ENCODE results near the gene UNC13C. TPM values are rescaled to one million over a fixed set of nuclear protein-coding genes. Genes with fewer than 3 reads are reported as not detected.

Gene UNC13C
- total and polyA plus RNA-seq, 8 donors, result 0.03 to 6.4 (median 2.3) TPM; not detected in 3

DNA sequence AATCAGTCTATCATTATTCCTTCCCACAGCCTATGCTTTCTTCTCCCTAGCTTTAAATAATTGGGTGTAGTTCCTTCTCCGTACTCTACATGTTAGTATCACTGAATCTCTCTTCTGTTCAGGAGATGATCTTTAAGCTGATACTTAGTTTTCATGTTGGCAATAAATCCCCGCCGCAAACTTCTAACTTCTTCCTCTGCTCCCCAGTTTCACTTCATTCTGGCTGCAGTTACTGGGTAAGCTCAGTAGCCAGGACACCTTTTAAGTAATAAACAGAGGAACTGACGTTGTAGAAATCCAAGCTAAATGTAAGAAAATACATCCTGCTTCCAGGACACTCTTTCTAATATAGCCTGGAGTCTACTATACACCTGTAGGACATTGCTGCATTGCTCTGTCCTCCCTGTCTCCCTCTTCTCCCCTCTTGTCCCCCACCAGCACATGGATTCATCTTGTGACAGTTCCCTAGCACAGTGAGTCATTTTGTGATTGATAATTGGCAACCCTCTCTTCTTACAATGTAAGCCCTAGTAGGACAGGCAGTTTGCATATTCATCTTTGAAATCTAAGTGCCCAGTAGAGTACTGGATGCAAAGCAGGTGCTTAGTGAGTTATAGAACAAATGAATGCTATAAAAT lies 598.2 kb downstream of the UNC13C start:
- WGBS, 5 donors, result 69 to 75% (median 70%) methylated on average over 4 of the region's 4 CpGs
- TF ChIP-seq EP300 (IDR thresholded peaks at IDR 0.05), result no peak
- TF ChIP-seq POLR2AphosphoS5 (IDR thresholded peaks at IDR 0.05), result no peak
- TF ChIP-seq, protein P1, sequence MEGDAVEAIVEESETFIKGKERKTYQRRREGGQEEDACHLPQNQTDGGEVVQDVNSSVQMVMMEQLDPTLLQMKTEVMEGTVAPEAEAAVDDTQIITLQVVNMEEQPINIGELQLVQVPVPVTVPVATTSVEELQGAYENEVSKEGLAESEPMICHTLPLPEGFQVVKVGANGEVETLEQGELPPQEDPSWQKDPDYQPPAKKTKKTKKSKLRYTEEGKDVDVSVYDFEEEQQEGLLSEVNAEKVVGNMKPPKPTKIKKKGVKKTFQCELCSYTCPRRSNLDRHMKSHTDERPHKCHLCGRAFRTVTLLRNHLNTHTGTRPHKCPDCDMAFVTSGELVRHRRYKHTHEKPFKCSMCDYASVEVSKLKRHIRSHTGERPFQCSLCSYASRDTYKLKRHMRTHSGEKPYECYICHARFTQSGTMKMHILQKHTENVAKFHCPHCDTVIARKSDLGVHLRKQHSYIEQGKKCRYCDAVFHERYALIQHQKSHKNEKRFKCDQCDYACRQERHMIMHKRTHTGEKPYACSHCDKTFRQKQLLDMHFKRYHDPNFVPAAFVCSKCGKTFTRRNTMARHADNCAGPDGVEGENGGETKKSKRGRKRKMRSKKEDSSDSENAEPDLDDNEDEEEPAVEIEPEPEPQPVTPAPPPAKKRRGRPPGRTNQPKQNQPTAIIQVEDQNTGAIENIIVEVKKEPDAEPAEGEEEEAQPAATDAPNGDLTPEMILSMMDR (IDR thresholded peaks at IDR 0.05), result no peak
- no peak for TF ChIP-seq POLR2A (IDR thresholded peaks at IDR 0.05)
- peaks cover 0 to 7% (median 0%) of the 10 kb centered on the region in 4 donors for H3K9me3 ChIP-seq
- H3K27ac ChIP-seq, result no peak overlapping the region
- H3K4me1 ChIP-seq, result no peaks in the 10 kb centered on the region
- H3K36me3 ChIP-seq, result no peaks in the 10 kb centered on the region
- H3K4me3 ChIP-seq, result no peak overlapping the region
- DNase-seq, result no peak
- no peaks in the 10 kb centered on the region for H3K27me3 ChIP-seq
- intact Hi-C loops (cut with DNase I; ENCODE audit: low total_unique reads), result no loop called here

DNA sequence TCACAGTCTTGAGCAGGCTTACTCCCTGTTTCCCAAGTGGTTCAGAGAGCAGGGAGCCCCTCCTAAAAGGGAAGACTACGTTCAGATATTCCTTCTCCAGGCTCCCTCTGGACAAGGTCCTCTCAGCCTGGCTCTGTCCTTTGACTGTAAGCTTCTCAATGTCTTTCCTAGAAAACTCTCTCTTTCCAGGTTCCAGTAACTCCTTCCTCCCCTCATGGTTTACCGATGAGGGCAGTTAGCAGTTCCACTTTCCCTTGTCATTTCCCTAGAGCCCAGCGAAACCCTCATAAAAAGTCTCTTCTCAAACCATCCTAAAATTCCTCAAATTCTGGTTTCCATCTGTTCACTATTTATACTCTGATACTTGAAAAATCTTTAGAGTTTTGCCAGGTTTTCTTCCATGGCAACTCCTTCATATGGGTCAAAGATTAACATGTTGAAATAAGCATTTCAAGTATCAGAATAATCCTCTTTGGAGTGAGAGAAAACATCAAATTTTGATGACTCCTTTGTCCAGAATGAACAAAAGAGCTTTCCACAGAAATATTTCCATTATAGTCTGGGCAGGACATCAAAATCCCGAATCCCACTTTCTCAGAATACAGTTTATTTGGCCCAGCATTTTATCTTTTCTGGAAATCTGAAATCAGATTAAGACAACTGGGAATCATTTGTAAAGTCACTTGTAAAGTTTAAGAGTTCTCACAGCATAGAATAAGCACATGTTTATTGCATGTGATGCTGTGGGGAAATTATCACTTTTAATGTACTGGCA lies 599.4 kb downstream of the UNC13C start:
- intact Hi-C loops (cut with DNase I; ENCODE audit: low total_unique reads), result no loop called here

DNA sequence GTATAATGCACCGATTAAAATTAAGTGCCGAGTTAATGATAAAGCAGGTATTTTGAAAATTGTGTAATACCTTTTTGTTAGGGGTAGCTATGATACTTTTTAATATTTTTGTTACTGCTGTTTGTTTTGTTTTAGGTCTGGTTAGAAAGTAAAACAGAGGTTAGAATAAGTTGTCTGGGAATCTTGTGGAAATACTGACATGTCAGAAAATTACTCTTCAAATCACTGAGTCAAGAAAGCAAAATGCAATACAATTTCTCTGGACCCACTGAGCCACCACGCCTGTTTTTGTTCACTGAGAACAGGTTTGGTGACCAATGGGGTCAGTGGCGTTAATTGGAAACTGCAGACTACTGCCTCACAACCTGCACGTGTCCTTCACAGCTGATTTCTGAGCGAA lies 601.6 kb downstream of the UNC13C start:
- Histone ChIP-seq H3K27ac (no peak overlapping the region), H3K27me3 (no peaks in the 10 kb centered on the region), H3K9me3 (peaks cover 0 to 7% (median 0%) of the 10 kb centered on the region in 4 donors), H3K4me3 (no peak overlapping the region), H3K36me3 (no peaks in the 10 kb centered on the region), H3K4me1 (no peaks in the 10 kb centered on the region)
- no peak for DNase-seq
- 62 to 82% (median 73%) methylated on average over 6 of the region's 6 CpGs for WGBS, 5 donors
- TF ChIP-seq, protein P1 (IDR thresholded peaks at IDR 0.05), result no peak
- TF ChIP-seq POLR2AphosphoS5 (IDR thresholded peaks at IDR 0.05), result no peak
- intact Hi-C loops (cut with DNase I; ENCODE audit: low total_unique reads), result no loop called here

More for the DNA sequence above, 599.4 kb downstream of the UNC13C start:
- TF ChIP-seq POLR2A (IDR thresholded peaks at IDR 0.05), result no peak
- TF ChIP-seq, protein P1 (IDR thresholded peaks at IDR 0.05), result no peak
- TF ChIP-seq POLR2AphosphoS5 (IDR thresholded peaks at IDR 0.05), result no peak
- TF ChIP-seq EP300 (IDR thresholded peaks at IDR 0.05), result no peak
- H3K9me3 ChIP-seq, result peaks cover 0 to 7% (median 0%) of the 10 kb centered on the region in 4 donors
- no peak overlapping the region for H3K4me3 ChIP-seq
- 50 to 71% (median 58%) methylated on average over 4 of the region's 4 CpGs for WGBS, 5 donors
- no peaks in the 10 kb centered on the region for H3K4me1 ChIP-seq
- H3K27ac ChIP-seq, result no peak overlapping the region
- no peaks in the 10 kb centered on the region for H3K36me3 ChIP-seq
- DNase-seq, result peak in 1 of 2 donors; percentile 2
- H3K27me3 ChIP-seq, result no peaks in the 10 kb centered on the region

DNA sequence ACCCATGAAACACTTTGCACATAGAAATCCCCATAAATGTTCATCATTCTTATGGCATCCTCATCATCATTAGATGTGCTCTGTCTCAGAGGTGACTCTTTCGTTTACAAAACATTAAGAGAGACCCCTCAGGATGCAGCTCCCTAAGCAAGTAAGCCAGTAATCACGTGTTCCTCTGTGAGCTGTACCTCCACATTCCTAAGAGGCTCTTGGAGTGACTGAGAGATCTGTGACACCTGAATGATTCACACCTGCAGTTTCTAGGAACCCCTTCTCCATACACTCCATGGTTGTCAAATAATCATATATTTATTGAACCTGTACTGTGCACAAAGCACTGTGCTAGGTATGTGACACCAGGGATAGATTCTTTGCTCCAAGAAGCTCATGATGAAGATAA lies 602.4 kb downstream of the UNC13C start:
- H3K4me3 ChIP-seq, result no peak overlapping the region
- WGBS, 5 donors, result 64 to 81% (median 75%) methylated on average over 2 of the region's 2 CpGs
- DNase-seq, result no peak
- no peaks in the 10 kb centered on the region for H3K36me3 ChIP-seq
- H3K4me1 ChIP-seq, result no peaks in the 10 kb centered on the region
- TF ChIP-seq, protein P1 (IDR thresholded peaks at IDR 0.05), result no peak
- no peak for TF ChIP-seq EP300 (IDR thresholded peaks at IDR 0.05)
- TF ChIP-seq POLR2AphosphoS5 (IDR thresholded peaks at IDR 0.05), result no peak
- TF ChIP-seq POLR2A (IDR thresholded peaks at IDR 0.05), result no peak
- intact Hi-C loops (cut with DNase I; ENCODE audit: low total_unique reads), result no loop called here
- H3K9me3 ChIP-seq, result peaks cover 0 to 7% (median 0%) of the 10 kb centered on the region in 4 donors
- no peak overlapping the region for H3K27ac ChIP-seq
- H3K27me3 ChIP-seq, result no peaks in the 10 kb centered on the region
